Cerebellar nuclear complex (tissue), 1 donor: ENCODE data around the gene AFF2.

Experiments
- DNase-seq, 2 experiments: peaks; one replicate each; lab custom pipeline; 2025; lab: John Stamatoyannopoulos, UW

The AFF2 gene

GRCh38 chrX:148588649-148589310 lies 88.4 kb downstream of the AFF2 start:
- no peak for DNase-seq

GRCh38 chrX:148592595-148592994 lies 92.2 kb downstream of the AFF2 start:
- DNase-seq, result no peak

DNA sequence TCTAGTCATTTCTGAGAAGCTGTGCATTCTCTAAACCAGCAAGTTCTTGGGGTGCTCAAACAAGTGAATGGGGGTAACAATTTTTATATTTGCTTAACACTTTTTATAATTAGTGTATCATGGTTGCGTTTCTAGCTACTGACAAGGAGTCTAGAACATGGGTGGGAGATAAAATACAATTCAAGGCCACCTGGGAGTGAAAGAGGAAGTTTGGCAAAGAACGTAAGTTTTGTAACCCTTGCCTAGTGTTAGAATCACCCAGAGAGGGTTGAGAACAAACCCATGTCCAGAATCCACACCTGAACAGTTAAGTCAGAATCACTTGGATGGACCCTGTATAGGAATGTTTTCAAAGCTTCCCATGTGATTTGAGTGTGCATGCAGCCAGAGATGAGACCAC lies 92.7 kb downstream of the AFF2 start:
- no peak for DNase-seq

DNA sequence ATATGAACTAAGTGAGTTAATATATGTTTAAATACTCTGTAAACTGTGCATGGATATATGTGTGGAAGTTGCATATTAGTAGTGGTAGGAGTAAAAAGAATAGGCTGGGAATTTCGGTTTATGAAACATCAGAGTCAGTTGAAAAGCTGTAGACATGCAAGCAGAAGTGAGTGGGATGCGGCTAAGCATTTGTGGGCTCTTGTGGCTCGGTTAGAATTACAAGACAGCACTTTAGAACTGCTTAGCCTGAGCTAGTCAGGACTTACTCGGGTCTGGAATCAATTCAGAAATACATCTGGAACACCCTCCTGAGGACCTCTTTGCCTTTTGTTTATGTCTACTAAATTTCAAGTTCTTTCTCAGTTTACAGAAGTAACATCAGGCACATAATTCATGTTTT lies 93.6 kb downstream of the AFF2 start:
- DNase-seq, result no peak

GRCh38 chrX:148599404-148599803 lies 99.0 kb downstream of the AFF2 start:
- DNase-seq, result no peak

DNA sequence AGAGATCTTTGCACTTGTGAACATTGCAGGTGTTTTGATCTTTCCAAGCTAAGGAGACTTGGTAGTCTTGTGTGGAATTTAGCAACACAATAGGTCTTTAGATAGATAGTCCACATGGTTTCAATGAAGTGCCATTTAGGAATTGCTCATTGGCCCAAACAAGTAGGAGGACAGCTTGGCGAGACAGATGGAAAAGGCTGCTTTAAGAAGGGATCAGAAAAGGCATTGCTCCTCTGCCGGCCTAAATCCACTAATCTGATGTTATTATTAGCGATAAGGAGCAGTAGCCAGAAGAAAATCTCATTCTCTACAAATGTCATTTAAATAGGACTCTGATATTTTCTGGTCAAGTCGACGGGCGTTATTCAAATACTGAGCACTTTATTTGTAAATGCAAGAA lies 99.7 kb downstream of the AFF2 start:
- peak in 1 of 2 experiments; percentile 1 for DNase-seq

DNA sequence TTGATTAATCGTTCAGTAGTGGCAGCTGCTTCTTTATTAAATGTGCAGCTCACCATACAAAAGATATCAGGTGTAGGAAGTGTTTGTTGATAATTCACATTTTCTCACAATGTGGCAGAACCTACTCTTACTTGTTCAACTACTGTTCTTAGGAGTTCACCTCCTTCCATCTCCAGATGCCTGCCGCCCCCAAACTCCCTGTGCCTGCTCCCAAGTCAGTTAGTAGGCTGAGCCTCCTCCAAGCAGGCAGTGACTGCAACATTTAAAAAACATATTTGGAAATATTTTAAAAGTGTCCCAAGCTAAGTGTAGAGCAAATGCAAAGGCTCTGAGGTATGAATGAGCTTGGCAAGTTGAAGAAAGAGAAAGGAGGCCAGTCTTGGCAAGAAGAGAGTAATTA lies 100.2 kb downstream of the AFF2 start:
- no peak for DNase-seq

DNA sequence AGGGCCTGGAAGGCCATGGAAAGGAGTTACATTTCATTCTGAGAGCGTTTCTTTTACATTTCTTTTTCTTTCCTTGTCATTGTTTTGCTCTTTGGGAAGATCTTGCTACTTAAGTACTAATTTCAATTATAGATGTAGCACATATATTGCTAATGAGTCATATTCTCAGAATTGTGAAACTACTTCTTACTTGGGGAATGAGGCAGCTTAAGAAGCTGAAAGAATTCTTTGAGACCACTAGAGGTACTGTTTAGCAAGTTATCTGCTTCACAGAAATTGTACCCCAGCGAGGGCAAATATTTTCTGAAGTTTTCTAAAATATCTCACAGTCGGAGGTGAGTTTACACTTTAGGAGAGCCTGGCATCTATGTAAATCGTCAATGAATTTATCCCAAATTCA lies 100.6 kb downstream of the AFF2 start:
- DNase-seq, result no peak

GRCh38 chrX:148609515-148610327 lies 109.3 kb downstream of the AFF2 start:
- no peak for DNase-seq

GRCh38 chrX:148610328-148610698 lies 109.9 kb downstream of the AFF2 start:
- DNase-seq, result no peak

- DNase-seq, result no peak
These were observed 111.6 kb downstream of the AFF2 start for GRCh38 chrX:148611993-148612392.

GRCh38 chrX:148612431-148612830 lies 112.0 kb downstream of the AFF2 start:
- no peak for DNase-seq

GRCh38 chrX:148613636-148614035 lies 113.2 kb downstream of the AFF2 start:
- no peak for DNase-seq

GRCh38 chrX:148615491-148615890 lies 115.1 kb downstream of the AFF2 start:
- no peak for DNase-seq

DNA sequence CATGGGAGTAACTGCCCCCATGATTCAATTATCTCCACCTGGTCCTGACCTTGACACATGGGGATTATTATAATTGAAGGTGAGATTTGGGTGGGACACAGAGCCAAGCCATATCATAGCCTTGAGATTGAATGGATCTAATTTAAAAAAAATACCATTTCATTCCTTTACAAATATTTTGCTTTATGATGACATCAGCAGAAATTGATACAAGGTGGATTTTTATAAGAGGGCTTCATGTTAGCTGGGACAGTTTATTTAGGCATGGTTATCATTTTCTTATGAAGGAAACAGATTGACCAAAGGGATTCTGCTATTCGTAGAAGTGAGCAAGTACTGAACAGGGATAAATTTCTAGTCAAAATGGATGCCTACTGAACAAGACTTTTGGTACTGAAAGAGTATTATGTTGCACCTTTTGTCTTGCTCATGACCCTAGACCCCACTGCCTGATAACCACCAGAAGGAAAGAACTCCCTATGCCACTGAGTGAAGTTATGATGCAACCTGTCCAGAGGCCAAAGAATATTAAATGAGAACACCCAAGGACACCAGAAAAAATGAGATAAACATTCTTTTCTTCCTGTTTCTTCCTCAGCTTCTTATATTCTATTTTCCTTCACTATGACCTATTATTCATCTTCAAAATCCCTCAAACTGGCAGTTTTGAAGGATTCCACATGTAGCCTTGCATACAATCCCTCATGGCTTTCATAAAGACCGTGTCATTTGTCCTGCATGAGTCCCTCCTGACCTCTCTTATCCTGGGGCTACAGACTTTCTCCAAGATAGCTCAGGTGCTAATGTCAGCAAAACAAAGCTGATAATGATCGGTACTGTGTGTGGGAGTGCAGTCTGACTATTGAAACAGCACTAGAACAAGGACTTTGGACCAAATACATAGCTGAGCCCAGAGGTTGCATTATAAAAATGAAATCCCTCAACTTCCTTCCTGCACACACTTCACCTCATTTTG lies 118.3 kb downstream of the AFF2 start:
- no peak for DNase-seq

DNA sequence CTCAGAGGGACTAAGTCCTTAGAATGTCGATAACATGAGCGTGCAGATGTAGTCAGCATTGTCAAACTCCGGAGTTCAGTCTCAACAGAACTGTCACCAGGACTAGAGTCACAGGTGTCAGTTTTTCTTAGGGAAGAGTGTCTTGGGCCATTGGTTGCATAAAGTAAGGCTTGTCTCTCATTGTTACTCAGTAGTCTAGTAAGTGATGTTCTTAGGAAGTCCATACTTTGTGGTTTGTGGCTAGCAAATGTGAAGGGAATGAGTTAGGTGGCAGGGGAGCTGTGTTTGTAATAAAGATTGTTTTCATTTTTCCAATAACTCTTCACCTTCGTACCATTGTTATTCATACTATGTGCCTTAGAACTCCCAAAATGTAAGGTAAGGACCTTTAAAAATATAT lies 119.6 kb downstream of the AFF2 start:
- no peak for DNase-seq

DNA sequence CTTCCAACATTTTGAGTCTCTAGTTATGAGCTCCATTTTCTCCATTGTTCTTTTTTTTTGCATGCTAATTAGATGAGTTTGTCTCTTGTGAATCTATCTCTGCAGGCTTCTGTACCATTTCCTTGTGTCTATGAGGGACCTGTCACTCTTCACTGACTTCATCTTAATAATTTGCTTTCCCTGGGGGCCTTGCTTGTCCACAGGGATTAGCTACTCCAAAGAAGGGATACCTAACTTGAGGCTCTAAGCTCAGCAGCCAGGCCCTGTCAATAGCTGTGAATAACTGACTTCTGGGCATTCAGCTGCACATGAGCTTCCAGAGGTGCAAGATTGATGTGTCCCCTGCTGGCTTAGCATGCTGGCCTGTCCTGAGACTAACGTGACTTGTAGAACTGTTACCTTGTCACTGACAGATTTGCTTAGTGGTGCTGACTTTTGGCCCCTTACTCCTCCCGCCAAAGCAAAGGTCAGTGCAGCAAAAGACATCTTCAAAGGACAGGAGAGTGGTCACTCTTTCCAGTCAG lies 124.6 kb downstream of the AFF2 start:
- DNase-seq, result no peak

DNA sequence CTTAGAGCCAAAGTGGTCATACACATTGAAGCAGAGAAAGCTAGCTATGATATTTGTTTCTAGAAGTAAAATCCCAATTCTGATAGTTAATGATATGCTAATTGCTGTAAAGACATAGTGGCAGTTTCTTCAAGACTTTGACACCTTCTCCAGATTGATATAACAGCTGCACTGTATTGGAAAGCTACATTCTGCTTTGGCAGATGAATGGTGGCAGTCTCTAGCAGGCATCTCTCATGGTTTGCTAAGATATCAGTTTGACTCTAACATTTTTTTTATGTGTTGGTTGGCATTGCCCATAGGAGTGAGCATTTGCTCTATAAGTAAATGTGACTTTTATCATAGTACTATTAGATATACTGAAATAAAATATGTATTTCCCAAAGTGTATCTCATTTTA lies 128.2 kb downstream of the AFF2 start:
- no peak for DNase-seq

DNA sequence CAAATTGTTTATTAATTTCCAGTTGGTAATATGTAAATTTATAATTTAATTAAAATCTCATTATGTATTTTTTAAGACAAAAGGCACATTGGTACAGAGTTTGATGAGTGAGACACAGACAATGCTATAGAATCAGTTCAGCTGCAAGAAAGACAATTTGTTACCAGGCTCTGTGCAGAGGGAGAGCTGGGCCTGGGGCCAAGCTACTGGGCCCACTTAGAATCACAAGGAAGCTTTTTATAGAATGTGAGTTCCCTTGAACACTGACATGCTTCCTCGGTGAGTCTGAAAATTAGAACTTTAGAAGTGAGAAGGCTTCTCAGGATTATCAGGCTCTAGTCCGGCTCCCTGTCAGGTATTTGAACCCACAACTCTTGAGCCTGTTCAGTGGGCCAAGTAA lies 129.0 kb downstream of the AFF2 start:
- no peak for DNase-seq

- DNase-seq, result no peak
These were observed 132.0 kb downstream of the AFF2 start for GRCh38 chrX:148632444-148632843.

- DNase-seq, result no peak
These were observed 132.9 kb downstream of the AFF2 start for GRCh38 chrX:148633218-148633908.

GRCh38 chrX:148634591-148634990 lies 134.2 kb downstream of the AFF2 start:
- no peak for DNase-seq
